GM12873 (cell line): Measurements from ENCODE around the gene ISL1.

Experiments
- CTCF ChIP-seq: IDR thresholded peaks from 2 replicates; pipeline ENCODE4 v1.5.1; 2012; ENCODE audit warnings: low read depth, mild to moderate bottlenecking, moderate library complexity, low read length, control low read depth; ENCODE audit not compliant: insufficient read depth; ENCODE audit errors: missing control alignments

The ISL1 gene

GRCh38 chr5:51395666-51396356 is 12.6 kb downstream of the ISL1 start:
- no peak for TF ChIP-seq CTCF

- TF ChIP-seq CTCF, result no peak
These were observed 13.5 kb downstream of the ISL1 start for GRCh38 chr5:51396797-51397196.

- no peak for TF ChIP-seq CTCF
These were observed 14.7 kb downstream of the ISL1 start for GRCh38 chr5:51397996-51398395.

- TF ChIP-seq CTCF, result no peak
These were observed 15.8 kb downstream of the ISL1 start for GRCh38 chr5:51398875-51399642.

GRCh38 chr5:51399643-51400006 is 16.4 kb downstream of the ISL1 start:
- no peak for TF ChIP-seq CTCF

GRCh38 chr5:51404255-51404654 is 21.0 kb downstream of the ISL1 start:
- no peak for TF ChIP-seq CTCF

GRCh38 chr5:51411921-51412325 is 28.7 kb downstream of the ISL1 start:
- TF ChIP-seq CTCF, result no peak
